H9 (cell line): Measurements from ENCODE around the gene DENND4A. TPM values are rescaled to one million over a fixed set of nuclear protein-coding genes. Genes with fewer than 3 reads are reported as not detected.

Experiments used
- DNase-seq: peaks from one replicate; pipeline ENCODE4 v3.0.0-alpha.2; 2017
- H2AFZ ChIP-seq: one replicate; pipeline ENCODE4 v1.6.1; 2013; ENCODE audit warnings: mild to moderate bottlenecking, low read length, control low read depth, moderate library complexity
- H2AK5ac ChIP-seq: 2 replicates; pipeline ENCODE4 v1.6.1; 2013; ENCODE audit warnings: low read length, control low read depth, mixed read lengths; ENCODE audit not compliant: insufficient read length
- H2BK120ac ChIP-seq: one replicate; pipeline ENCODE4 v1.6.1; 2013; ENCODE audit warnings: low read depth, mild to moderate bottlenecking, low read length, control low read depth, inconsistent platforms; ENCODE audit not compliant: poor library complexity, severe bottlenecking
- H2BK12ac ChIP-seq: 2 replicates; pipeline ENCODE4 v1.6.1; 2013; ENCODE audit warnings: low read length, control low read depth, mixed read lengths, low read depth; ENCODE audit not compliant: insufficient read length
- H2BK15ac ChIP-seq: 2 replicates; pipeline ENCODE4 v1.6.1; 2013; ENCODE audit warnings: low read depth, low read length, control low read depth
- H2BK20ac ChIP-seq: one replicate; pipeline ENCODE4 v1.6.1; 2013; ENCODE audit warnings: low read depth, mild to moderate bottlenecking, low read length, control low read depth, inconsistent platforms; ENCODE audit not compliant: poor library complexity, severe bottlenecking
- H2BK5ac ChIP-seq: 2 replicates; pipeline ENCODE4 v1.6.1; 2013; ENCODE audit warnings: low read length, control low read depth, mixed read lengths; ENCODE audit not compliant: insufficient read length
- H3K14ac ChIP-seq: 2 replicates; pipeline ENCODE4 v1.6.1; 2013; ENCODE audit warnings: low read length, control low read depth; ENCODE audit not compliant: insufficient read depth
- H3K18ac ChIP-seq: 2 replicates; pipeline ENCODE4 v1.6.1; 2013; ENCODE audit warnings: low read depth, mild to moderate bottlenecking, mixed read lengths, low read length, control low read depth; ENCODE audit not compliant: insufficient read length
- H3K23ac ChIP-seq: 2 replicates; pipeline ENCODE4 v1.6.1; 2013; ENCODE audit warnings: low read length, control low read depth, mixed read lengths, low read depth; ENCODE audit not compliant: insufficient read length
- H3K23me2 ChIP-seq: 2 replicates; pipeline ENCODE4 v1.6.1; 2013; ENCODE audit warnings: low read depth, mild to moderate bottlenecking, mixed read lengths, low read length, control low read depth; ENCODE audit not compliant: insufficient read length, poor library complexity, severe bottlenecking
- H3K27ac ChIP-seq: 2 replicates; pipeline ENCODE4 v1.5.1; 2013; ENCODE audit warnings: low read length, control low read depth, mixed read lengths, low read depth; ENCODE audit not compliant: insufficient read length
- H3K27me3 ChIP-seq: 2 replicates; pipeline ENCODE4 v1.6.1; 2013; ENCODE audit warnings: low read length, control low read depth, inconsistent platforms; ENCODE audit not compliant: insufficient read depth
- H3K4ac ChIP-seq: 2 replicates; pipeline ENCODE4 v1.6.1; 2013; ENCODE audit warnings: low read depth, mild to moderate bottlenecking, control low read depth, inconsistent platforms, low read length, moderate library complexity
- H3K4me1 ChIP-seq: 2 replicates; pipeline ENCODE4 v1.6.1; 2013; ENCODE audit warnings: low read length, control low read depth, inconsistent platforms; ENCODE audit not compliant: insufficient read depth
- H3K4me2 ChIP-seq: 2 replicates; pipeline ENCODE4 v1.6.1; 2013; ENCODE audit warnings: low read length, control low read depth, mixed read lengths; ENCODE audit not compliant: insufficient read length, insufficient read depth
- H3K56ac ChIP-seq: 2 replicates; pipeline ENCODE4 v1.6.1; 2013; ENCODE audit warnings: low read depth, mild to moderate bottlenecking, mixed read lengths, low read length, control low read depth; ENCODE audit not compliant: insufficient read length
- H3K79me1 ChIP-seq: 2 replicates; pipeline ENCODE4 v1.6.1; 2013; ENCODE audit warnings: low read depth, mild to moderate bottlenecking, moderate library complexity, low read length, control low read depth, inconsistent platforms; ENCODE audit not compliant: insufficient read depth, poor library complexity, severe bottlenecking
- H3K79me2 ChIP-seq: 2 replicates; pipeline ENCODE4 v1.6.1; 2013; ENCODE audit warnings: low read length, control low read depth, inconsistent platforms; ENCODE audit not compliant: insufficient read depth
- H3K9ac ChIP-seq: 2 replicates; pipeline ENCODE4 v1.6.1; 2013; ENCODE audit warnings: low read length, control low read depth, mixed read lengths; ENCODE audit not compliant: insufficient read length; ENCODE audit errors: extremely low read depth
- H3K9me3 ChIP-seq: one replicate; pipeline ENCODE4 v1.6.1; 2013; ENCODE audit warnings: low read depth, low read length, inconsistent platforms; ENCODE audit not compliant: control insufficient read depth
- H3T11ph ChIP-seq: one replicate; pipeline ENCODE4 v1.6.1; 2013; ENCODE audit warnings: mild to moderate bottlenecking, low read length, control low read depth, inconsistent platforms
- H4K20me1 ChIP-seq: one replicate; pipeline ENCODE4 v1.6.1; 2013; ENCODE audit not compliant: control insufficient read depth, insufficient read length, insufficient read depth
- H4K5ac ChIP-seq: 2 replicates; pipeline ENCODE4 v1.6.1; 2013; ENCODE audit warnings: low read depth, mild to moderate bottlenecking, mixed read lengths, low read length, control low read depth; ENCODE audit not compliant: insufficient read length
- H4K8ac ChIP-seq: replicated peaks from 2 replicates; pipeline ENCODE4 v1.6.1; 2013; ENCODE audit warnings: low read length, control low read depth, mixed read lengths, low read depth; ENCODE audit not compliant: insufficient read length
- H4K91ac ChIP-seq: 2 replicates; pipeline ENCODE4 v1.6.1; 2013; ENCODE audit warnings: low read depth, mild to moderate bottlenecking, moderate library complexity, mixed read lengths, low read length, control low read depth; ENCODE audit not compliant: insufficient read length
- H3K27ac Mint-ChIP-seq, 3 experiments: 2 replicates in 2 of 3; 3 replicates in 1 of 3; pipeline ENCODE4 v1.8.0; 2020 to 2021; ENCODE audit warnings: mixed read lengths in 3 of 3, mild to moderate bottlenecking in 1 of 3, moderate library complexity in 1 of 3
- H3K27me3 Mint-ChIP-seq: 2 replicates; pipeline ENCODE4 v1.8.0; 2021; ENCODE audit warnings: low read depth, mild to moderate bottlenecking, moderate library complexity, mixed read lengths
- H3K36me3 Mint-ChIP-seq, 3 experiments: 2 replicates in 2 of 3; 3 replicates in 1 of 3; pipeline ENCODE4 v1.8.0; 2020 to 2021; ENCODE audit warnings: low read depth in 3 of 3, mixed read lengths in 3 of 3; ENCODE audit not compliant: insufficient read depth in 1 of 3
- H3K4me1 Mint-ChIP-seq, 2 experiments: 2 replicates each; pipeline ENCODE4 v1.8.0; 2020; ENCODE audit warnings: mixed read lengths in 2 of 2
- H3K4me3 Mint-ChIP-seq, 2 experiments: 2 replicates in 1 of 2; 3 replicates in 1 of 2; pipeline ENCODE4 v1.8.0; 2020 to 2021; ENCODE audit warnings: mild to moderate bottlenecking in 2 of 2, mixed read lengths in 2 of 2, moderate library complexity in 1 of 2
- H3K9me3 Mint-ChIP-seq, 2 experiments: 2 replicates in 1 of 2; 3 replicates in 1 of 2; pipeline ENCODE4 v1.8.0; 2020; ENCODE audit warnings: mild to moderate bottlenecking in 2 of 2, mixed read lengths in 2 of 2, moderate library complexity in 1 of 2
- WGBS: extraction: QIAGEN DNeasy Blood & Tissue Kit; methylation state at CpG from one replicate; pipeline ENCODE4 v1.1.7; 2013; ENCODE audit warnings: missing lambda C conversion rate, low lambda C conversion rate, mixed read lengths; ENCODE audit not compliant: insufficient read length; ENCODE audit errors: extremely low coverage; 5-methylcytosine and 5-hydroxymethylcytosine counted together
- total RNA-seq: library from RNA; stranded (reverse); gene quantifications from 2 replicates; pipeline ENCODE4 v1.2.1, GENCODE V29; 2021
- TF ChIP-seq, protein P1 (sequence below): fragments of 200-600 bp; sonication (generic); conservative IDR thresholded peaks from 3 replicates; pipeline ENCODE4 v1.8.0; 2021; ENCODE audit warnings: antibody characterized with exemption, mild to moderate bottlenecking

The DENND4A gene
- total RNA-seq, 1 experiment from 2014 or later, result 4.7 TPM

DNA sequence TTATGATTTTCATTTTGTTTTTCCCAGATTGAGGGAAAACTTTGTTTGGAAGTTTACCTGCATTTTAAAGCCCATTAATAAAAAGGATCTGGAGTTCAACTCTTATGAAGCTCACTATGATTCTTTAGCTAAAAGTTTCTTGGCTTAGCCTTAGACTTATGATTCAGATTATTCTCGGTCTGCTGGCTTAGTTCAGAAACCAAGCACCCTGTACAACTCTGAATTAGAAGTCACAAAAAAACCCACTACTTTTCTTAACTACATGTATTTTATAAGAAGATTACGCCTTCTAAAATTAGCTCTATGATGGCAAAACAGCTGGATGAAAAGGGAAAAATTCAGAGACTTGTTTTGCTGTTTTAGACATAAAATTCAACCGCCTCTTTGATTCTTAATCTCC is 14.3 kb upstream of the DENND4A start:
- Mint-ChIP-seq H3K4me3 (no peak overlapping the region), H3K27ac (no peak overlapping the region), H3K9me3 (no peaks in the 10 kb centered on the region), H3K27me3 (no peaks in the 10 kb centered on the region), H3K36me3 (no peaks in the 10 kb centered on the region; a peak in 1 of 7 replicates), H3K4me1 (peaks cover 3% of the 10 kb centered on the region in 2 experiments)
- H3K4me1 ChIP-seq, result no peaks in the 10 kb centered on the region
- no peak overlapping the region for H3K9ac ChIP-seq
- no peak overlapping the region for H2BK5ac ChIP-seq
- H3K4me2 ChIP-seq, result no peak overlapping the region
- WGBS, result no CpG with 5 or more reads among the region's 3 CpGs
- no peak overlapping the region for H4K5ac ChIP-seq
- no peaks in the 10 kb centered on the region for H3K79me2 ChIP-seq
- H3K56ac ChIP-seq, result no peak overlapping the region
- no peak overlapping the region for H2BK120ac ChIP-seq
- no peak overlapping the region for H3K14ac ChIP-seq
- no peaks in the 10 kb centered on the region for H3K79me1 ChIP-seq
- no peak overlapping the region for H3K4ac ChIP-seq
- H3K23ac ChIP-seq, result no peak overlapping the region
- no peaks in the 10 kb centered on the region for H3K27me3 ChIP-seq
- H2BK20ac ChIP-seq, result no peak overlapping the region
- no peak for DNase-seq
- no peak overlapping the region for H2AFZ ChIP-seq
- no peak overlapping the region for H2AK5ac ChIP-seq
- H3K23me2 ChIP-seq, result no peaks in the 10 kb centered on the region
- H3K9me3 ChIP-seq, result no peaks in the 10 kb centered on the region
- H2BK12ac ChIP-seq, result no peak overlapping the region
- no peak overlapping the region for H4K8ac ChIP-seq
- H4K91ac ChIP-seq, result no peak overlapping the region
- H3K18ac ChIP-seq, result no peak overlapping the region
- no peaks in the 10 kb centered on the region for H4K20me1 ChIP-seq
- no peak overlapping the region for H2BK15ac ChIP-seq
- H3T11ph ChIP-seq, result no peak overlapping the region
- no peak overlapping the region for H3K27ac ChIP-seq
- TF ChIP-seq, protein P1, sequence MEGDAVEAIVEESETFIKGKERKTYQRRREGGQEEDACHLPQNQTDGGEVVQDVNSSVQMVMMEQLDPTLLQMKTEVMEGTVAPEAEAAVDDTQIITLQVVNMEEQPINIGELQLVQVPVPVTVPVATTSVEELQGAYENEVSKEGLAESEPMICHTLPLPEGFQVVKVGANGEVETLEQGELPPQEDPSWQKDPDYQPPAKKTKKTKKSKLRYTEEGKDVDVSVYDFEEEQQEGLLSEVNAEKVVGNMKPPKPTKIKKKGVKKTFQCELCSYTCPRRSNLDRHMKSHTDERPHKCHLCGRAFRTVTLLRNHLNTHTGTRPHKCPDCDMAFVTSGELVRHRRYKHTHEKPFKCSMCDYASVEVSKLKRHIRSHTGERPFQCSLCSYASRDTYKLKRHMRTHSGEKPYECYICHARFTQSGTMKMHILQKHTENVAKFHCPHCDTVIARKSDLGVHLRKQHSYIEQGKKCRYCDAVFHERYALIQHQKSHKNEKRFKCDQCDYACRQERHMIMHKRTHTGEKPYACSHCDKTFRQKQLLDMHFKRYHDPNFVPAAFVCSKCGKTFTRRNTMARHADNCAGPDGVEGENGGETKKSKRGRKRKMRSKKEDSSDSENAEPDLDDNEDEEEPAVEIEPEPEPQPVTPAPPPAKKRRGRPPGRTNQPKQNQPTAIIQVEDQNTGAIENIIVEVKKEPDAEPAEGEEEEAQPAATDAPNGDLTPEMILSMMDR, result no peak
